HL-60 (cell line): Measurements from ENCODE around the gene SIGLEC14.

Source experiments
- GABPA ChIP-seq: IDR thresholded peaks from 2 replicates; pipeline ENCODE4 v1.6.1; 2012; ENCODE audit warnings: low read depth
- POLR2AphosphoS5 ChIP-seq: IDR thresholded peaks from 2 replicates; pipeline ENCODE4 v1.6.1; 2012; ENCODE audit warnings: low read depth
- TF ChIP-seq, protein P1 (sequence below): IDR thresholded peaks from one replicate; pipeline ENCODE4 v1.5.1; 2011; ENCODE audit warnings: low read length, control low read depth, inconsistent platforms; ENCODE audit not compliant: insufficient read depth
- TF ChIP-seq, protein P2 (sequence below): IDR thresholded peaks from 2 replicates; pipeline ENCODE4 v1.6.1; 2012; ENCODE audit warnings: low read depth; ENCODE audit not compliant: insufficient replicate concordance

DNA sequence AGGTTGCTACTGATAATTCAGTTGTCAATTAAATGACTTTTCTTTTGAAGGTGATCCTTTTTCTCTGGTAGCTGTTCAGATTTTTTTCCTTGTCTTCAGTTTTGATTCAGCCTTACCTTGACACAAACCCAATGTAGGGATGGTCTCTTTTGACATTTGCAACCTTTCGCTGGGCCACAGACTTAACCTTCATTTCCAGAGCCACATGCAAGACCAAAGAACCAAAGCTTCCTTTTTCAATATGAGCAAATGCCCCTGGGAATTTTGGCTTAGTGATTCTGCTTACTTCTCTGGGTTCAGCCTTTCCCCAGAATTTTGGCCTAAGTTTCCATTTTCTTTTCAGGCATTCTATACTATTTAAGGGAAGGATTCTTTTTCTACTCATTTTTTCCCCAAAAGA is 36.0 kb downstream of the SIGLEC14 start:
- TF ChIP-seq, protein P1, sequence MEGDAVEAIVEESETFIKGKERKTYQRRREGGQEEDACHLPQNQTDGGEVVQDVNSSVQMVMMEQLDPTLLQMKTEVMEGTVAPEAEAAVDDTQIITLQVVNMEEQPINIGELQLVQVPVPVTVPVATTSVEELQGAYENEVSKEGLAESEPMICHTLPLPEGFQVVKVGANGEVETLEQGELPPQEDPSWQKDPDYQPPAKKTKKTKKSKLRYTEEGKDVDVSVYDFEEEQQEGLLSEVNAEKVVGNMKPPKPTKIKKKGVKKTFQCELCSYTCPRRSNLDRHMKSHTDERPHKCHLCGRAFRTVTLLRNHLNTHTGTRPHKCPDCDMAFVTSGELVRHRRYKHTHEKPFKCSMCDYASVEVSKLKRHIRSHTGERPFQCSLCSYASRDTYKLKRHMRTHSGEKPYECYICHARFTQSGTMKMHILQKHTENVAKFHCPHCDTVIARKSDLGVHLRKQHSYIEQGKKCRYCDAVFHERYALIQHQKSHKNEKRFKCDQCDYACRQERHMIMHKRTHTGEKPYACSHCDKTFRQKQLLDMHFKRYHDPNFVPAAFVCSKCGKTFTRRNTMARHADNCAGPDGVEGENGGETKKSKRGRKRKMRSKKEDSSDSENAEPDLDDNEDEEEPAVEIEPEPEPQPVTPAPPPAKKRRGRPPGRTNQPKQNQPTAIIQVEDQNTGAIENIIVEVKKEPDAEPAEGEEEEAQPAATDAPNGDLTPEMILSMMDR, result no peak
- no peak for TF ChIP-seq GABPA
- TF ChIP-seq, protein P2, sequence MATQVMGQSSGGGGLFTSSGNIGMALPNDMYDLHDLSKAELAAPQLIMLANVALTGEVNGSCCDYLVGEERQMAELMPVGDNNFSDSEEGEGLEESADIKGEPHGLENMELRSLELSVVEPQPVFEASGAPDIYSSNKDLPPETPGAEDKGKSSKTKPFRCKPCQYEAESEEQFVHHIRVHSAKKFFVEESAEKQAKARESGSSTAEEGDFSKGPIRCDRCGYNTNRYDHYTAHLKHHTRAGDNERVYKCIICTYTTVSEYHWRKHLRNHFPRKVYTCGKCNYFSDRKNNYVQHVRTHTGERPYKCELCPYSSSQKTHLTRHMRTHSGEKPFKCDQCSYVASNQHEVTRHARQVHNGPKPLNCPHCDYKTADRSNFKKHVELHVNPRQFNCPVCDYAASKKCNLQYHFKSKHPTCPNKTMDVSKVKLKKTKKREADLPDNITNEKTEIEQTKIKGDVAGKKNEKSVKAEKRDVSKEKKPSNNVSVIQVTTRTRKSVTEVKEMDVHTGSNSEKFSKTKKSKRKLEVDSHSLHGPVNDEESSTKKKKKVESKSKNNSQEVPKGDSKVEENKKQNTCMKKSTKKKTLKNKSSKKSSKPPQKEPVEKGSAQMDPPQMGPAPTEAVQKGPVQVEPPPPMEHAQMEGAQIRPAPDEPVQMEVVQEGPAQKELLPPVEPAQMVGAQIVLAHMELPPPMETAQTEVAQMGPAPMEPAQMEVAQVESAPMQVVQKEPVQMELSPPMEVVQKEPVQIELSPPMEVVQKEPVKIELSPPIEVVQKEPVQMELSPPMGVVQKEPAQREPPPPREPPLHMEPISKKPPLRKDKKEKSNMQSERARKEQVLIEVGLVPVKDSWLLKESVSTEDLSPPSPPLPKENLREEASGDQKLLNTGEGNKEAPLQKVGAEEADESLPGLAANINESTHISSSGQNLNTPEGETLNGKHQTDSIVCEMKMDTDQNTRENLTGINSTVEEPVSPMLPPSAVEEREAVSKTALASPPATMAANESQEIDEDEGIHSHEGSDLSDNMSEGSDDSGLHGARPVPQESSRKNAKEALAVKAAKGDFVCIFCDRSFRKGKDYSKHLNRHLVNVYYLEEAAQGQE, result no peak
- TF ChIP-seq POLR2AphosphoS5, result no peak
